K562 (cell line): ENCODE results near the gene STX2. TPM values are rescaled to one million over a fixed set of nuclear protein-coding genes. Genes with fewer than 3 reads are reported as not detected.

ENCODE experiments used
- CREB1 ChIP-seq, 2 experiments: sonication (generic) in 1 of 2; formaldehyde crosslinking in 1 of 2; IDR thresholded peaks; 2 replicates each; pipeline versions ENCODE4 v1.6.1 to v1.8.0; 2012 to 2022; ENCODE audit warnings: inconsistent platforms in 1 of 2, mild to moderate bottlenecking in 1 of 2, missing genetic modification reagents in 1 of 2, moderate library complexity in 1 of 2
- ELF1 ChIP-seq: fragments of 200-800 bp; sonication (Bioruptor generic); IDR thresholded peaks from 2 replicates; pipeline ENCODE4 v1.6.1; 2016; ENCODE audit warnings: missing genetic modification characterization, missing compliant biosample characterization
- ETV6 ChIP-seq, 3 experiments: fragments of 150-350 bp in 1 of 3; sonication (generic) in 1 of 3; formaldehyde crosslinking in 1 of 3; IDR thresholded peaks; 2 replicates each; pipeline versions ENCODE4 v1.6.1 to v1.8.0; 2014 to 2022; ENCODE audit warnings: borderline replicate concordance in 2 of 3, low read depth in 2 of 3, antibody characterized with exemption in 1 of 3, low read length in 1 of 3, mild to moderate bottlenecking in 1 of 3, missing genetic modification reagents in 1 of 3
- HDAC3 ChIP-seq: fragments of 450-650 bp; IDR thresholded peaks from 2 replicates; pipeline ENCODE4 v1.6.1; 2018; ENCODE audit warnings: borderline replicate concordance, mild to moderate bottlenecking, moderate library complexity; ENCODE audit not compliant: partially characterized antibody
- KLF13 ChIP-seq: fragments of 450-650 bp; IDR thresholded peaks from 2 replicates; pipeline ENCODE4 v1.6.1; 2016; ENCODE audit warnings: missing genetic modification characterization, low read depth, mild to moderate bottlenecking, missing compliant biosample characterization, moderate library complexity, borderline replicate concordance
- NBN ChIP-seq: fragments of 450-650 bp; IDR thresholded peaks from 2 replicates; pipeline ENCODE4 v1.6.1; 2016; ENCODE audit warnings: low read depth, mild to moderate bottlenecking
- NFRKB ChIP-seq: fragments of 450-650 bp; IDR thresholded peaks from 2 replicates; pipeline ENCODE4 v1.6.1; 2016; ENCODE audit warnings: low read depth
- RAD21 ChIP-seq, 2 experiments: fragments of 250-450 bp in 1 of 2; fragments of 450-650 bp in 1 of 2; sonication (Bioruptor Pico) in 1 of 2; formaldehyde crosslinking in 1 of 2; IDR thresholded peaks in 1 of 2; conservative IDR thresholded peaks in 1 of 2; 2 replicates each; pipeline versions ENCODE4 v1.4.0 to v1.8.0; 2020 to 2022; ENCODE audit warnings: mild to moderate bottlenecking in 2 of 2, moderate library complexity in 1 of 2
- TAF1 ChIP-seq: IDR thresholded peaks from 2 replicates; pipeline ENCODE4 v1.6.1; 2011; ENCODE audit warnings: mild to moderate bottlenecking, low read length, moderate library complexity; ENCODE audit not compliant: insufficient read depth, control insufficient read depth, severe bottlenecking; ENCODE audit errors: extremely low read depth
- TARDBP ChIP-seq: fragments of 450-650 bp; IDR thresholded peaks from 2 replicates; pipeline ENCODE4 v1.6.1; 2016
- ZKSCAN1 ChIP-seq: fragments of 150-350 bp; IDR thresholded peaks from 2 replicates; pipeline ENCODE4 v1.6.1; 2016; ENCODE audit warnings: low read depth, low read length
- polyA plus RNA-seq, 8 experiments: library from polyadenylated mRNA; depleted of rRNA in 4 of 8; stranded (reverse) in 5 of 8; unstranded in 3 of 8; fragments of >200 nt; fragmentation: Nextera tagmentation in 2 of 8; fragmentation: Illumina TruSeq in 1 of 8; extraction: Ambion mirVana in 2 of 8; extraction: Trizol in 1 of 8; gene quantifications; 2 replicates each; pipeline versions ENCODE4 v1.2.1 to v1.2.3, GENCODE V29; 2011 to 2014; ENCODE audit warnings: inconsistent platforms in 1 of 8, missing spikeins in 1 of 8
- total RNA-seq, 7 experiments: library from RNA; depleted of rRNA in 6 of 7; stranded (reverse); fragments of >200 nt in 6 of 7; fragmentation: Illumina TruSeq in 2 of 7; extraction: Trizol in 2 of 7; gene quantifications; 2 replicates each; pipeline versions ENCODE4 v1.2.1 to v1.2.3, GENCODE V29; 2011 to 2021; ENCODE audit warnings: low replicate concordance in 1 of 7
- TF ChIP-seq, protein P1 (sequence below): fragments of 250-450 bp; sonication (Bioruptor Pico); IDR thresholded peaks from 2 replicates; pipeline ENCODE4 v1.9.0; 2021; ENCODE audit warnings: mild to moderate bottlenecking, inconsistent platforms
- TF ChIP-seq, protein P2 (sequence below): conservative IDR thresholded peaks from 2 replicates; pipeline ENCODE4 v1.6.1; 2011; ENCODE audit warnings: low read depth, mild to moderate bottlenecking, low read length; ENCODE audit not compliant: control insufficient read depth
- TF ChIP-seq, protein P3 (sequence below): fragments of 250-450 bp; sonication (Bioruptor Pico); IDR thresholded peaks from 2 replicates; pipeline ENCODE4 v1.5.0; 2022; ENCODE audit warnings: mild to moderate bottlenecking
- TF ChIP-seq, protein P4 (sequence below): fragments of 250-450 bp; sonication (Bioruptor Pico); IDR thresholded peaks from 2 replicates; pipeline ENCODE4 v1.5.0; 2021

STX2 gene
- total and polyA plus RNA-seq, 9 of the 15 experiments (the other 6 are each of a cell fraction or from before 2014, with no cell fraction given), result 22.2 to 54.6 (median 30.8) TPM

DNA sequence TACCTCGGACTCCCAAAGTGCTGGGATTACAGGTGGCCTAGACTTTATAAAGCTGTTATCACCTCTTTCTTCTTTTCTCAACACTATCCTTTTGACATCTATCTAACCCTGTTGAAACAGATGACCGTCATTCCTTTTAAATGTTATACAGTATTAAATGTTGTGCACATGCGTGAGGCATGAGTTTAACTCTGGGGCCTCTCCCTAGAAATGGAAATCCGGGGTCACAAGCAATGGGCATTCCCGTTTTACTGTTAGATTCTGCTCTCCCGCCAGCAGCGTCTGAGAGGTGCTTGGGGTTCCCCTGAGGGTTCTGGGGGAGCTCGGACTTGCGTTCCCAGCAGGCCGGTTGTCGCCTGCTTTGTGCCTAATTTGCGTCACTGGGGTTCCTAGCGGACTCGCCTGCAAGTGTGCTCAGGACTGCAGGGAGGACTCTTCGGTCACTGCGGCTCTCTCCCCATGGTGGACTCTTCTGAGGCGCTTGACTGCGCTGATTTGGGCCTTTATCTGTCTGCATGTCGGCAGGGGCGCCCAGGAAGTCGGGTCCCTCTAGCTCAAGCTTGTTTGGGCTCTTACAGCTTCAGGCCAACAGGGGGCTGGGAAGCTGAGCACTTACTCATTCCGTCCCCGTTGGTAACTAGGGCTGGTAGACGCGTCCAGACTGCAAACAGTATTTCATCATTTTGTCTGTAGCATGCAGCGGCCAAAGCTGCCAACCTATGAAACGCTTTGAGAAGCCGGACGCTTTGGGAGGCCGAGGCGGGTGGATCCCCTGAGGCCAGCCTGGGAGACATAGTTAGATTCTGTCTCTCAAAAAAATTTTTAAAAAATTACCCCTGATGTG lies 31.6 kb upstream of the STX2 start (continued):
- TF ChIP-seq KLF13 (tag), result 0 out of 2 replicates have a peak, but pooled peaks have one; percentile 30
- TF ChIP-seq TARDBP, result peak; percentile 20; the same call in 1 of the 2 replicates
- peak; percentile 38; the same call in 1 of the 2 replicates for TF ChIP-seq ZKSCAN1
- TF ChIP-seq ELF1, result peak; percentile 74; the same call in 1 of the 2 replicates
- TF ChIP-seq HDAC3, result peak; percentile 44
- TF ChIP-seq, protein P1, sequence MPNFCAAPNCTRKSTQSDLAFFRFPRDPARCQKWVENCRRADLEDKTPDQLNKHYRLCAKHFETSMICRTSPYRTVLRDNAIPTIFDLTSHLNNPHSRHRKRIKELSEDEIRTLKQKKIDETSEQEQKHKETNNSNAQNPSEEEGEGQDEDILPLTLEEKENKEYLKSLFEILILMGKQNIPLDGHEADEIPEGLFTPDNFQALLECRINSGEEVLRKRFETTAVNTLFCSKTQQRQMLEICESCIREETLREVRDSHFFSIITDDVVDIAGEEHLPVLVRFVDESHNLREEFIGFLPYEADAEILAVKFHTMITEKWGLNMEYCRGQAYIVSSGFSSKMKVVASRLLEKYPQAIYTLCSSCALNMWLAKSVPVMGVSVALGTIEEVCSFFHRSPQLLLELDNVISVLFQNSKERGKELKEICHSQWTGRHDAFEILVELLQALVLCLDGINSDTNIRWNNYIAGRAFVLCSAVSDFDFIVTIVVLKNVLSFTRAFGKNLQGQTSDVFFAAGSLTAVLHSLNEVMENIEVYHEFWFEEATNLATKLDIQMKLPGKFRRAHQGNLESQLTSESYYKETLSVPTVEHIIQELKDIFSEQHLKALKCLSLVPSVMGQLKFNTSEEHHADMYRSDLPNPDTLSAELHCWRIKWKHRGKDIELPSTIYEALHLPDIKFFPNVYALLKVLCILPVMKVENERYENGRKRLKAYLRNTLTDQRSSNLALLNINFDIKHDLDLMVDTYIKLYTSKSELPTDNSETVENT (CRISPR knock-in tag), result 0 out of 2 replicates have a peak, but pooled peaks have one; percentile 9
- peak; percentile 64 for TF ChIP-seq TAF1
- TF ChIP-seq RAD21 (CRISPR knock-in tag; conservative IDR thresholded peaks at IDR 0.05 in 1 of 2, IDR thresholded peaks at IDR 0.05 in 1 of 2), result peak; percentile 56 to 65
- TF ChIP-seq, protein P2, sequence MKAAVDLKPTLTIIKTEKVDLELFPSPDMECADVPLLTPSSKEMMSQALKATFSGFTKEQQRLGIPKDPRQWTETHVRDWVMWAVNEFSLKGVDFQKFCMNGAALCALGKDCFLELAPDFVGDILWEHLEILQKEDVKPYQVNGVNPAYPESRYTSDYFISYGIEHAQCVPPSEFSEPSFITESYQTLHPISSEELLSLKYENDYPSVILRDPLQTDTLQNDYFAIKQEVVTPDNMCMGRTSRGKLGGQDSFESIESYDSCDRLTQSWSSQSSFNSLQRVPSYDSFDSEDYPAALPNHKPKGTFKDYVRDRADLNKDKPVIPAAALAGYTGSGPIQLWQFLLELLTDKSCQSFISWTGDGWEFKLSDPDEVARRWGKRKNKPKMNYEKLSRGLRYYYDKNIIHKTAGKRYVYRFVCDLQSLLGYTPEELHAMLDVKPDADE, result 0 out of 2 replicates have a peak, but pooled peaks have one; percentile 24
- peak; percentile 84 for TF ChIP-seq NBN
- no peak for TF ChIP-seq CREB1 (IDR thresholded peaks at IDR 0.05)
- peak; percentile 15; the same call in 1 of the 2 replicates for TF ChIP-seq CREB1 (CRISPR knock-in tag; IDR thresholded peaks at IDR 0.05)
- TF ChIP-seq, protein P3, sequence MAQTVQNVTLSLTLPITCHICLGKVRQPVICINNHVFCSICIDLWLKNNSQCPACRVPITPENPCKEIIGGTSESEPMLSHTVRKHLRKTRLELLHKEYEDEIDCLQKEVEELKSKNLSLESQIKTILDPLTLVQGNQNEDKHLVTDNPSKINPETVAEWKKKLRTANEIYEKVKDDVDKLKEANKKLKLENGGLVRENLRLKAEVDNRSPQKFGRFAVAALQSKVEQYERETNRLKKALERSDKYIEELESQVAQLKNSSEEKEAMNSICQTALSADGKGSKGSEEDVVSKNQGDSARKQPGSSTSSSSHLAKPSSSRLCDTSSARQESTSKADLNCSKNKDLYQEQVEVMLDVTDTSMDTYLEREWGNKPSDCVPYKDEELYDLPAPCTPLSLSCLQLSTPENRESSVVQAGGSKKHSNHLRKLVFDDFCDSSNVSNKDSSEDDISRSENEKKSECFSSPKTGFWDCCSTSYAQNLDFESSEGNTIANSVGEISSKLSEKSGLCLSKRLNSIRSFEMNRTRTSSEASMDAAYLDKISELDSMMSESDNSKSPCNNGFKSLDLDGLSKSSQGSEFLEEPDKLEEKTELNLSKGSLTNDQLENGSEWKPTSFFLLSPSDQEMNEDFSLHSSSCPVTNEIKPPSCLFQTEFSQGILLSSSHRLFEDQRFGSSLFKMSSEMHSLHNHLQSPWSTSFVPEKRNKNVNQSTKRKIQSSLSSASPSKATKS (CRISPR knock-in tag), result no peak
- TF ChIP-seq, protein P4, sequence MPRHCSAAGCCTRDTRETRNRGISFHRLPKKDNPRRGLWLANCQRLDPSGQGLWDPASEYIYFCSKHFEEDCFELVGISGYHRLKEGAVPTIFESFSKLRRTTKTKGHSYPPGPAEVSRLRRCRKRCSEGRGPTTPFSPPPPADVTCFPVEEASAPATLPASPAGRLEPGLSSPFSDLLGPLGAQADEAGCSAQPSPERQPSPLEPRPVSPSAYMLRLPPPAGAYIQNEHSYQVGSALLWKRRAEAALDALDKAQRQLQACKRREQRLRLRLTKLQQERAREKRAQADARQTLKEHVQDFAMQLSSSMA, result no peak
- peak; percentile 85; the same call in 1 of the 2 replicates for TF ChIP-seq NFRKB
- TF ChIP-seq ETV6 (IDR thresholded peaks at IDR 0.05; ENCODE audit: borderline replicate concordance in 1 of 2, low read depth in 2 of 2, low read length in 1 of 2), result 0 out of 4 replicates have a peak, but pooled peaks of 1 of the 2 experiments have one; percentile 30
- peak; percentile 9; the same call in 1 of the 2 replicates for TF ChIP-seq ETV6 (CRISPR knock-in tag; IDR thresholded peaks at IDR 0.05; ENCODE audit: borderline replicate concordance)
